PFSK-1 (cell line): ENCODE results near the gene LCE1E.

Source experiments
- FOXP2 ChIP-seq: optimal IDR thresholded peaks from 2 replicates; pipeline ENCODE3; 2011; ENCODE audit warnings: borderline replicate concordance, control low read depth, inconsistent platforms; ENCODE audit not compliant: insufficient read depth; ENCODE audit errors: extremely low read length, extremely low read depth
- POLR2AphosphoS5 ChIP-seq: IDR thresholded peaks from 2 replicates; pipeline ENCODE4 v1.6.1; 2012; ENCODE audit warnings: low read depth, mild to moderate bottlenecking, control low read depth, low read length, moderate library complexity
- SIN3A ChIP-seq: IDR thresholded peaks from 2 replicates; pipeline ENCODE4 v1.6.1; 2012; ENCODE audit warnings: mild to moderate bottlenecking, low read length, moderate library complexity, borderline replicate concordance; ENCODE audit not compliant: insufficient read depth
- TAF1 ChIP-seq: IDR thresholded peaks from 2 replicates; pipeline ENCODE4 v1.6.1; 2012; ENCODE audit warnings: low read length, control low read depth, borderline replicate concordance; ENCODE audit not compliant: insufficient read depth

- no peak for TF ChIP-seq TAF1
- TF ChIP-seq POLR2AphosphoS5: no peak
- TF ChIP-seq FOXP2: no peak
- no peak for TF ChIP-seq SIN3A
Observed at GRCh38 chr1:152739841-152740240, 46.2 kb upstream of the LCE1E start.
